Midbrain (tissue), 1 donor: ENCODE data around the gene WNT5B.
A peak's percentile ranks its signal among the peaks of the same experiment; 100 is the strongest.
"Not testable (repeated sequence)": the region's sequence is repeated elsewhere in the genome, so short reads cannot be mapped to it uniquely, and the experiment has no call there.

Source experiments
- DNase-seq: peaks from one replicate; lab custom pipeline; 2025; lab: John Stamatoyannopoulos, UW

The WNT5B gene

GRCh38 chr12:1691123-1692007 is 62.3 kb downstream of the WNT5B start:
- peak; percentile 66 for DNase-seq

- DNase-seq: no peak
Measured at GRCh38 chr12:1692226-1692625, 63.2 kb downstream of the WNT5B start.

- no peak for DNase-seq
Measured at GRCh38 chr12:1692895-1693610, 64.0 kb downstream of the WNT5B start.

- not testable (repeated sequence) for DNase-seq
Measured at GRCh38 chr12:1695097-1695496, 66.1 kb downstream of the WNT5B start.

- no peak for DNase-seq
Measured at GRCh38 chr12:1695886-1696670, 67.0 kb downstream of the WNT5B start.

GRCh38 chr12:1696800-1697199 is 67.8 kb downstream of the WNT5B start:
- DNase-seq: no peak
